IMR-90 (cell line): Measurements from ENCODE around the gene TEX2. TPM values are rescaled to one million over a fixed set of nuclear protein-coding genes. Genes with fewer than 3 reads are reported as not detected.

Experiments used
- ATAC-seq: fragments of 200-7000 bp; cut with Tn5 transposase; 2 replicates; pipeline ENCODE4 v1.9.1; 2020; ENCODE audit warnings: low read depth, mild to moderate bottlenecking, moderate library complexity
- BruUV-seq: library from RNA; stranded (reverse); fragments of 400-500 nt; replicated peaks from 2 replicates; lab custom pipeline; 2021; lab: Mats Ljungman, UMichigan
- CTCF ChIA-PET: fragments of 300-600 bp; formaldehyde crosslinking; extraction: SDS; loops from one replicate; lab custom pipeline; 2021; ENCODE audit warnings: antibody characterized with exemption; lab: Yijun Ruan, JAX
- POLR2A ChIA-PET: fragments of 300-600 bp; sonication (Branson Sonifier 250); formaldehyde crosslinking; loops from one replicate; lab custom pipeline; 2022; ENCODE audit warnings: antibody characterized with exemption; ENCODE audit not compliant: unreplicated experiment; lab: Charles Lee
- DNase-seq: peaks from one replicate; pipeline ENCODE4 v3.0.0; 2013
- H2AFZ ChIP-seq: replicated peaks from 2 replicates; pipeline ENCODE3; 2013; ENCODE audit warnings: low read length, mild to moderate bottlenecking; ENCODE audit not compliant: poor library complexity
- H2AK5ac ChIP-seq: 2 replicates; pipeline ENCODE4 v1.6.1; 2013; ENCODE audit warnings: low read depth, low read length, inconsistent platforms
- H2AK9ac ChIP-seq: replicated peaks from 2 replicates; pipeline ENCODE3; 2013; ENCODE audit warnings: mild to moderate bottlenecking, low read depth, low read length, moderate library complexity; ENCODE audit not compliant: poor library complexity
- H2BK120ac ChIP-seq: 2 replicates; pipeline ENCODE4 v1.6.1; 2013; ENCODE audit warnings: low read depth, low read length, inconsistent platforms
- H2BK15ac ChIP-seq: 3 replicates; pipeline ENCODE4 v1.6.1; 2013; ENCODE audit warnings: low read depth, low read length, inconsistent platforms
- H2BK20ac ChIP-seq: 2 replicates; pipeline ENCODE4 v1.6.1; 2013; ENCODE audit warnings: low read depth, mild to moderate bottlenecking, inconsistent platforms, low read length, moderate library complexity
- H2BK5ac ChIP-seq: 2 replicates; pipeline ENCODE4 v1.6.1; 2013; ENCODE audit warnings: mild to moderate bottlenecking, low read depth, low read length, inconsistent platforms; ENCODE audit not compliant: poor library complexity, severe bottlenecking
- H3K14ac ChIP-seq: replicated peaks from 2 replicates; pipeline ENCODE4 v1.6.1; 2013; ENCODE audit warnings: low read depth, low read length, inconsistent platforms
- H3K18ac ChIP-seq: 2 replicates; pipeline ENCODE4 v1.6.1; 2013; ENCODE audit warnings: low read depth, low read length, control low read depth
- H3K23ac ChIP-seq: 2 replicates; pipeline ENCODE4 v1.6.1; 2013; ENCODE audit warnings: low read depth, low read length, inconsistent platforms
- H3K27ac ChIP-seq: 2 replicates; pipeline ENCODE4 v1.5.1; 2013; ENCODE audit warnings: mild to moderate bottlenecking, control low read depth, low read length; ENCODE audit not compliant: insufficient read depth
- H3K27me3 ChIP-seq: 2 replicates; pipeline ENCODE4 v1.6.1; 2013; ENCODE audit warnings: low read length; ENCODE audit not compliant: control insufficient read depth, insufficient read depth
- H3K36me3 ChIP-seq: 2 replicates; pipeline ENCODE4 v1.6.1; 2013; ENCODE audit warnings: low read length, mixed read lengths; ENCODE audit not compliant: control insufficient read depth, insufficient read depth
- H3K4ac ChIP-seq: 2 replicates; pipeline ENCODE4 v1.6.1; 2013; ENCODE audit warnings: low read depth, low read length, inconsistent platforms
- H3K4me1 ChIP-seq: 2 replicates; pipeline ENCODE4 v1.6.1; 2013; ENCODE audit warnings: low read length, mixed read lengths; ENCODE audit not compliant: control insufficient read depth, insufficient read depth
- H3K4me2 ChIP-seq: 2 replicates; pipeline ENCODE4 v1.6.1; 2013; ENCODE audit warnings: low read depth, mild to moderate bottlenecking, control low read depth, low read length, moderate library complexity
- H3K4me3 ChIP-seq: 2 replicates; pipeline ENCODE4 v1.5.1; 2013; ENCODE audit warnings: low read depth, mild to moderate bottlenecking, control low read depth, low read length, moderate library complexity; ENCODE audit not compliant: insufficient read depth
- H3K56ac ChIP-seq: 2 replicates; pipeline ENCODE4 v1.6.1; 2013; ENCODE audit warnings: low read length, inconsistent platforms; ENCODE audit not compliant: insufficient read depth; ENCODE audit errors: extremely low read depth
- H3K79me1 ChIP-seq, 2 experiments: 2 replicates each; pipeline ENCODE4 v1.6.1; 2013; ENCODE audit warnings: low read length in 2 of 2, inconsistent platforms in 1 of 2, low read depth in 1 of 2
- H3K9ac ChIP-seq: 2 replicates; pipeline ENCODE4 v1.6.1; 2013; ENCODE audit warnings: low read depth, low read length, control low read depth
- H3K9me1 ChIP-seq: 2 replicates; pipeline ENCODE4 v1.6.1; 2013; ENCODE audit warnings: low read length, inconsistent platforms; ENCODE audit not compliant: insufficient read depth
- H3K9me3 ChIP-seq: 2 replicates; pipeline ENCODE4 v1.6.1; 2013; ENCODE audit warnings: low read length; ENCODE audit not compliant: control insufficient read depth, insufficient read depth
- H4K20me1 ChIP-seq: 2 replicates; pipeline ENCODE4 v1.6.1; 2013; ENCODE audit warnings: low read length, inconsistent platforms; ENCODE audit not compliant: insufficient read depth
- H4K5ac ChIP-seq: 2 replicates; pipeline ENCODE4 v1.6.1; 2013; ENCODE audit warnings: mild to moderate bottlenecking, low read depth, low read length, control low read depth
- H4K8ac ChIP-seq, 2 experiments: 2 replicates each; pipeline ENCODE4 v1.6.1; 2013; ENCODE audit warnings: low read depth in 2 of 2, low read length in 2 of 2, control low read depth in 1 of 2, inconsistent platforms in 1 of 2
- H4K91ac ChIP-seq: 2 replicates; pipeline ENCODE4 v1.6.1; 2013; ENCODE audit warnings: low read depth, low read length, inconsistent platforms; ENCODE audit not compliant: insufficient read depth
- CEBPB ChIP-seq: IDR thresholded peaks from 2 replicates; pipeline ENCODE4 v1.6.1; 2012; ENCODE audit warnings: low read depth, low read length, improper control_type of control experiment
- FOS ChIP-seq: fragments of 150-350 bp; IDR thresholded peaks from 2 replicates; pipeline ENCODE4 v1.6.1; 2016; ENCODE audit warnings: low read depth, low read length
- MAFK ChIP-seq: IDR thresholded peaks from 2 replicates; pipeline ENCODE4 v1.6.1; 2012; ENCODE audit warnings: low read depth, low read length, improper control_type of control experiment
- MAZ ChIP-seq: IDR thresholded peaks from 2 replicates; pipeline ENCODE4 v1.6.1; 2012; ENCODE audit warnings: low read depth, mild to moderate bottlenecking, low read length, improper control_type of control experiment, moderate library complexity, borderline replicate concordance
- MXI1 ChIP-seq: IDR thresholded peaks from 2 replicates; pipeline ENCODE4 v1.6.1; 2012; ENCODE audit warnings: low read depth, mild to moderate bottlenecking, low read length, moderate library complexity, borderline replicate concordance
- RAD21 ChIP-seq: IDR thresholded peaks from 2 replicates; pipeline ENCODE4 v1.6.1; 2012; ENCODE audit warnings: low read length, improper control_type of control experiment
- RCOR1 ChIP-seq: IDR thresholded peaks from 2 replicates; pipeline ENCODE4 v1.6.1; 2012; ENCODE audit warnings: mild to moderate bottlenecking, low read length, improper control_type of control experiment; ENCODE audit not compliant: insufficient replicate concordance
- RFX5 ChIP-seq: IDR thresholded peaks from 2 replicates; pipeline ENCODE4 v1.8.0; 2012; ENCODE audit warnings: low read depth, mild to moderate bottlenecking, low read length, moderate library complexity
- WGBS, 2 experiments: methylation state at CpG; one replicate each; pipeline versions ENCODE4 v1.1.5 to v1.1.7; 2013; ENCODE audit warnings: missing lambda C conversion rate in 2 of 2; ENCODE audit not compliant: insufficient read length in 1 of 2; ENCODE audit errors: extremely low coverage in 2 of 2; 5-methylcytosine and 5-hydroxymethylcytosine counted together
- dilution Hi-C: fragments of 300-500 bp; cut with HindIII; formaldehyde crosslinking; loops from one replicate; pipeline ENCODE4 v1.14.3; 2018; ENCODE audit warnings: low sequenced_read_pairs; ENCODE audit not compliant: unreplicated experiment
- in situ Hi-C: fragments of 300-500 bp; cut with MboI; formaldehyde crosslinking; loops from 3 replicates; pipeline ENCODE4 v1.14.3; 2019; ENCODE audit warnings: low sequenced_read_pairs, inconsistent platforms, mixed read lengths
- intact Hi-C: fragments of 100-400 bp; cut with micrococcal nuclease; formaldehyde crosslinking; loops from 2 replicates; pipeline ENCODE4 v1.10.0; 2022
- polyA plus RNA-seq, 3 experiments: library from polyadenylated mRNA; depleted of rRNA; stranded (reverse); fragments of >200 nt; gene quantifications; 2 replicates each; pipeline ENCODE4 v1.2.3, GENCODE V29; 2012; ENCODE audit warnings: low replicate concordance in 1 of 3
- total RNA-seq: library from RNA; depleted of rRNA; stranded (reverse); fragments of >200 nt; gene quantifications from 2 replicates; pipeline ENCODE4 v1.2.3, GENCODE V29; 2012
- TF ChIP-seq, protein P1 (sequence below): conservative IDR thresholded peaks from 2 replicates; pipeline ENCODE4 v1.5.1; 2012; ENCODE audit warnings: mild to moderate bottlenecking, low read depth, low read length, improper control_type of control experiment
- TF ChIP-seq, protein P2 (sequence below): fragments of 150-350 bp; IDR thresholded peaks from 2 replicates; pipeline ENCODE4 v1.6.1; 2017; ENCODE audit warnings: mild to moderate bottlenecking, antibody characterized with exemption, low read length, low read depth

TEX2 gene
- total and polyA plus RNA-seq, 2 of the 4 experiments (the other 2 are of a cell fraction): 18.2 to 21.9 TPM

DNA sequence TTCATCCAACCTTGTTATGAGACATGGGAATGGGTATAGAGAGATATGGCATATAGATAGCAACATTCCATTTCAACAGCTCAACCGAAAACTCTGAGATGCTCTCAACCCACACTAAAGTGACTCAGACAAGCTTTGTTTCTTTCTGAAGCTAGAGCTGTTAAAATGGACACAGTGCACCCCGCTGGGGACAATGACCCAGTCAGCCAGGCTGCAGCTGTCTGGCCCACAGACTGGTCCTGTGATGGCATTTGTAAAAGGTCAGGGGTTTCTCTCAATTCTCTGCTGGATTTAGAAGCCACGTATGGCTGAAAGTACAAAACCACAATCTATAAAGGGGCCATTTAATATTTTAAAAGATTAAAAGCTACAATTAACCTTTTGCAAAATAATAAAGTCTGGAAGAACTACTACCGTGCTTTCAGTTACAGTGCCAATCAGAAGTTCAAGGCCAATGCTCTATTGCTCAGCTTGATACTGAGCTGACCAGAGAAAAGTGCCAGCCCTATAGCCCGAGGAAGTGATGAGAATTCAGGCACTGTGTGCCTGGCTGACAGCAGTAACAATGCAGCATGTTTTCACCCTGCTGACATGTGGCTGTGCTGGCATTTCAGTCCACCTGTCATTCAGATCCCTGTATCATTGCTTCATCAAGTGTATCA is 60.2 kb downstream of the TEX2 start:
- H2AK9ac ChIP-seq: no peak overlapping the region
- H3K56ac ChIP-seq: no peak overlapping the region
- no peak overlapping the region for H3K9ac ChIP-seq
- ChIA-PET CTCF (interaction anchor here (0.6 kb wide), 1 partner anchor 193 kb away, joined by 9 read pairs; no protein-coding TSS in a partner anchor), POLR2A (no interaction called here)
- WGBS, 2 experiments: 71% methylated on average over 1 of the region's 5 CpGs; no CpG with 5 or more reads in 1 of the 2 experiments
- H3K4ac ChIP-seq: peak overlapping the region; percentile 27; the same call in 1 of the 2 replicates
- no TSS peak for BruUV-seq
- peaks cover 20% of the 10 kb centered on the region for H3K4me1 ChIP-seq
- in situ Hi-C loops: no loop called here
- H3K23ac ChIP-seq: peak overlapping the region; percentile 69
- H3K18ac ChIP-seq: peak overlapping the region; percentile 33; the same call in 1 of the 2 replicates
- intact Hi-C loops: loop anchor here (5.0 kb wide), 1 partner anchor 59 kb away; the partner anchor contains the start of gene TEX2
- peak overlapping the region; percentile 27; the same call in 1 of the 2 replicates for H2AK5ac ChIP-seq
- peaks cover 23% of the 10 kb centered on the region for H4K20me1 ChIP-seq
- no peaks in the 10 kb centered on the region for H3K27me3 ChIP-seq
- H3K9me1 ChIP-seq: peaks cover 18% of the 10 kb centered on the region
- H4K5ac ChIP-seq: peak overlapping the region; percentile 37; the same call in 1 of the 2 replicates
- H3K79me1 ChIP-seq: peaks cover 17 to 40% of the 10 kb centered on the region in 2 experiments
- no peak overlapping the region for H2AFZ ChIP-seq
- H2BK15ac ChIP-seq: no peak overlapping the region
- H3K4me3 ChIP-seq: no peak overlapping the region
- ATAC-seq: peak; percentile 86
- H2BK20ac ChIP-seq: peak overlapping the region; percentile 23; the same call in 1 of the 2 replicates
- peak overlapping the region in 1 of 2 experiments; percentile 13; a peak in 1 of 4 replicates for H4K8ac ChIP-seq
- H2BK5ac ChIP-seq: peak overlapping the region; percentile 35
- no peak for TF ChIP-seq MAFK
- TF ChIP-seq RCOR1: peak; percentile 21
- TF ChIP-seq, protein P1, sequence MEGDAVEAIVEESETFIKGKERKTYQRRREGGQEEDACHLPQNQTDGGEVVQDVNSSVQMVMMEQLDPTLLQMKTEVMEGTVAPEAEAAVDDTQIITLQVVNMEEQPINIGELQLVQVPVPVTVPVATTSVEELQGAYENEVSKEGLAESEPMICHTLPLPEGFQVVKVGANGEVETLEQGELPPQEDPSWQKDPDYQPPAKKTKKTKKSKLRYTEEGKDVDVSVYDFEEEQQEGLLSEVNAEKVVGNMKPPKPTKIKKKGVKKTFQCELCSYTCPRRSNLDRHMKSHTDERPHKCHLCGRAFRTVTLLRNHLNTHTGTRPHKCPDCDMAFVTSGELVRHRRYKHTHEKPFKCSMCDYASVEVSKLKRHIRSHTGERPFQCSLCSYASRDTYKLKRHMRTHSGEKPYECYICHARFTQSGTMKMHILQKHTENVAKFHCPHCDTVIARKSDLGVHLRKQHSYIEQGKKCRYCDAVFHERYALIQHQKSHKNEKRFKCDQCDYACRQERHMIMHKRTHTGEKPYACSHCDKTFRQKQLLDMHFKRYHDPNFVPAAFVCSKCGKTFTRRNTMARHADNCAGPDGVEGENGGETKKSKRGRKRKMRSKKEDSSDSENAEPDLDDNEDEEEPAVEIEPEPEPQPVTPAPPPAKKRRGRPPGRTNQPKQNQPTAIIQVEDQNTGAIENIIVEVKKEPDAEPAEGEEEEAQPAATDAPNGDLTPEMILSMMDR: no peak
- TF ChIP-seq MXI1: 0 out of 2 replicates have a peak, but pooled peaks have one; percentile 39
- TF ChIP-seq RFX5: no peak
- TF ChIP-seq CEBPB: 0 out of 2 replicates have a peak, but pooled peaks have one; percentile 22
- peak; percentile 31; the same call in 1 of the 2 replicates for TF ChIP-seq RAD21
- TF ChIP-seq, protein P2, sequence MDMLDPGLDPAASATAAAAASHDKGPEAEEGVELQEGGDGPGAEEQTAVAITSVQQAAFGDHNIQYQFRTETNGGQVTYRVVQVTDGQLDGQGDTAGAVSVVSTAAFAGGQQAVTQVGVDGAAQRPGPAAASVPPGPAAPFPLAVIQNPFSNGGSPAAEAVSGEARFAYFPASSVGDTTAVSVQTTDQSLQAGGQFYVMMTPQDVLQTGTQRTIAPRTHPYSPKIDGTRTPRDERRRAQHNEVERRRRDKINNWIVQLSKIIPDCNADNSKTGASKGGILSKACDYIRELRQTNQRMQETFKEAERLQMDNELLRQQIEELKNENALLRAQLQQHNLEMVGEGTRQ: no peak
- TF ChIP-seq MAZ: no peak
- TF ChIP-seq FOS: peak; percentile 60
- H3K27ac ChIP-seq: no peak overlapping the region
- no peaks in the 10 kb centered on the region for H3K9me3 ChIP-seq
- peak overlapping the region; percentile 12; the same call in 1 of the 2 replicates for H4K91ac ChIP-seq
- dilution Hi-C loops: no loop called here
- peak; percentile 82 for DNase-seq
- H3K36me3 ChIP-seq: no peaks in the 10 kb centered on the region
- no peak overlapping the region for H2BK120ac ChIP-seq
- peak overlapping the region; percentile 41 for H3K14ac ChIP-seq
- H3K4me2 ChIP-seq: peak overlapping the region; percentile 23; the same call in 1 of the 2 replicates
